ENCODE measurements around the gene OGFOD3.

Gene OGFOD3

DNA sequence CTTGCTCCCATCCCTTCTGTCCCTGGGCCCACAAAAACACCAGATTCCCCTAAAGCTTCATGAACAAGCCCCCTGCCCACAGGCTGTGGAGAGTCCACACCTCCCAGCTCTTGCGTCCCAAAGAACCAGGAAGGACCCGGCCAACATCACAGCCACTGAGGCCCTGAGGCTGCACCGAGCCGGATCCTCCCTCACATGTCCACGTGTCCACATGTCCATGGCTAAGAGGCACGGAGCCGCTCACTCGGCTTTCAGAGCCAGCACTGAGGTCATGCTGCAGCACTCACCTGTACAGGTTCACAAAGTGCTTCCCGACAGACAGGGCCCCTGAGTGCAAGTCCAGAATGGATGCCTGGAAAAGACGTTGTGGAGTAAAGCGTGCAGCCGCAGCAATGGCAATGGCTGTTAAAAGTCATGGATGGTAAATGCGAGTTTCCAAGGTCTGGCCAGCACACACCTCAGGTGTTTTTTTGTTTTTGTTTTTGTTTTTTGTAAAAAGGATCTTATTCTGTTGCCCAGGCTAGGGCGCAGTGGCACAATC, 12.2 kb downstream of the OGFOD3 start:
- DNase-seq (ENCODE audit: low read depth in 3 of 3) = no peak

DNA sequence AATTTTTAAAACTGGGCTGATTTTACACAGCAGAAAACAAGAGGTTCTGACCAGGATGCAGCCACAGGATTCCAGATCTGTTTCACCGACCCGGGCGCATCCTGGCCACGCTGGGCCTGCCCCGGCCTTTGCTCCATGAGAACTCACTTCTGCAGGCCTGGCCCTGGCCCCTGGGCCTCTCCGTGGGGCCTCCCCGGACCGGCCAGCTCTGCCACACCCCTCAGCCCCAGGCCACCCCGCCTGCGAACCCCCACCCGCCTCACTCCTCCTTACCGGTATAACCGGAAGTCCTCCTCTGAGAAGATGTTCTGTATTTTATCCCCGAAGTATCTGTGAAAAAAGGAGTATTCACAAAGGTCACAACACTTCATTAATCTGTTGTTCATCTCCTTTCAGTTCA, 13.3 kb downstream of the OGFOD3 start:
- no peak for DNase-seq (ENCODE audit: low read depth in 3 of 3)

DNA sequence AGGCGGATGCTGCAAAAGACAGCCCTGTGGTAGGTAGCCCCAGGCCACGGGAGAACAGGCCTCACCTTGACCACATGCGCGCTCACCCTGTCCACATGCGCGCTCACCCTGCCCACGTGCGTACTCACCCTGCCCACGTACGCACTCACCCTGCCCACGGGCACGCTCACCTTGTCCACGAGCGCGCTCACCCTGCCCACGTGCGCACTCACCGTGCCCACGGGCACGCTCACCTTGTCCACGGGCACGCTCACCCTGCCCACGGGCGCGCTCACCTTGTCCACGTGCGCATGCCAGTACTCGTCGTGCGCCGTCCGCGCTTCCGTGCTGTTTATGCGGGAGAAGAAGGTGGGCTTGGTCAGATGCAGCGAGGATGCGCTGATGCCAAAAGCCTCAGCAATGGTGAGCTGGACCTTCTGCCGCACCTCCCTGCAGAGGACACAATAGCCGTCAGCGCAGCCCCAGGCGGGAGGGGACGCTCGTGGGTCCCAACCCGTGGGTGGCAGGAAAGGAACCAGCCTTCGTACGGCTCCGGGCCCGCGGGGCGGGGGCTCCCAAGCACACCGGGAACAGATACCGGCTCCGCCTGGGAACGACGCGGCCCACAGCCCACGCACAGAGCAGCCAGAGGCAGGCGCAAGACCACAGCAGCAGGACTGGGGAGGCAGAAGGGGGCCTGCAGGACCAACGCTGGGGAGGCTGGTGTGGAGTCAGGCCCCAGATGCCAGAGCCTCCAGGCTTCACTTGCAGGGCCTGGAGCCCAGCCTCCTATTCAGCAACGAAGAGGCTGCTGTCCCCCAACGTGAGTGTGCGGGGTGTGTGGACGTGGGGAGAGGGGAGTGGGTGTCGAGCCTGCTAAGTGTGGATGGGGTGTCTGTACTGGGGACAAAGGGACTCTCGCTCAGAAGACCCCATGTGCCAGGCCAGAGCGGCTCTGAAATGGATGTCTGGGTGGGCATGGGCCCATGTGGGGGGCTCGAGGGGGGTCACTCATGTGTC, 14.4 kb downstream of the OGFOD3 start:
- no peak for DNase-seq (ENCODE audit: low read depth in 3 of 3)

DNA sequence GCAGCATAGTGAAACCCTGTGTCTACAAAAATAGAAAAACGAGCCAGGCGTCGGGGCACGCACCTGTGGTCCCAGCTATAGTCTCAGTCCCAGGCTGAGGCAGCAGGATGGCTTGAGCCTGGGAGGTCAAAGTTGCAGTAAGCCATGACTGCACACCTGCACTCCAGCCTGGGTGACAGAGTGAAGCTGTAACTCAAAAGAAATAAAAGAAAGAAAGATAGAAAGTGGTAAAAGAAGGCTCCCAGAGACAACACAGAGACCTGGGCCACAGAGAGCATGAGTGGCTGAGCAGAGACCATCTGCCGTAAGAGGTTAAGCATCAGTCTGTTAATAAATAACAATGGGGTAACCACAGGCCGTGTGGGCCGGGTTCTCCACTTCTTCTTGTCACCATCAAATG, 15.5 kb downstream of the OGFOD3 start:
- DNase-seq (ENCODE audit: low read depth in 3 of 3) = no peak

DNA sequence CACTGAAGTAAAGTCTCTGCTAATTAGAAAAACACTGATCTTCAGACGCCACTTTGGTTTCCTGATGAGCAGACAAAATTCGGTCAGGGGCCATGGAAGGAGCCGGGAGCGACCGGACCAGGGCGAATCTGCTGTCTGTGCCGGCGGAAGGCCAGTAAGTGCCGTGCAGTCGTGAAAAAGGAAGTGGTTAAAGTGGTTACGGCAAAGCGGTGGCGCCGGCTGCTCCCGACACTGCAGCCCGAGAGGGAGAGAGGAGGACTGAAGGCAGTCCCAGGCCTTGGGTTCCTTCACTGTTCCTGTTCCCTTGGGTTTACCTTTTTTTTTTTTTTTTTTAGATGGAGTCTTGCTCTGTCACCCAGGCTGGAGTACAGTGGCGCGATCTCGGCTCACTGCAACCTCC, 17.6 kb downstream of the OGFOD3 start:
- DNase-seq (ENCODE audit: low read depth in 3 of 3) = peak in 2 of 3 experiments; percentile 15 to 53

DNA sequence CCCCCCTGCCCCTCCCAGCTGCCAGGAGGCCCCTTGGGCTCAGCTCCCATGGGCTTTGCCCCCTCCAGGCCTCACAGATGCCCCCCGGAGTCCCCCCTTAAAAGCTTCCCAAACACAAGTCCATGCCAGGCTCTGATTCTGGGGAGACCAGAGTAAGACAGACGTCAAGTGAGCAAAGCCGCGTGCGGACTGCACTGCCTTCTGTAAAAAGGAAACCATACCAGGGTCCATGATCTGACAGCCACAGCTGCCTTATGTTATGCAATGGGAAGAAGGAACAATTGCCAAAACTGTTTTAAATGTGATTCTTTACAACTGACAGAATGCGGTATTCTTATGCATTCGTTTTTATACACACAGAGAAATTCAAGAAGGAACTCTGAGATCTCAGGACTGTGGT, 18.2 kb downstream of the OGFOD3 start:
- no peak for DNase-seq (ENCODE audit: low read depth in 3 of 3)

DNA sequence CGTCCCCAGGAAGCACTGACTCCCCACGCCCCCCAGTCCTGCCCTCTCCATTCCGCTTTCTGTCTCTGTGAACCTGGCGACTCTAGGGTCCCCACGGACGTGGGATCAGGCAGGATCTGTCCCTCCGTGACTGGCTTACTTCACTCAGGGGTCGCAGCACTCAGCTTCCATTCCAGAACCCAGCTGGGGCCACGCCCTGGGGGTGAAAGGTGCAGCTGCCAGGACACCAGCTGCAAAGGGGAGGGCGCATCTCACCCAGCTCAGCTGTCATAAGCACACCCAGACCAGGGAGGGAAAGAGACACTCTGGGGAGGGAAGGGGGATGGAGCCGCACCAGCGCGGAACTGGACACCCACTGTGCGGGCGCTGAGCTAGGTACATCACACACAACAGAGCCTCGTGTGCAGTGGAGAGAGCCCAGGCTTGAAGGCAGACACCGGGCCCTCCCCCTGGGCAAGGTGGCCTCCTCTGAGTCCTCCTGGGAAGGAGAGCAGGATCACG, 18.7 kb downstream of the OGFOD3 start:
- DNase-seq (ENCODE audit: low read depth in 3 of 3) = no peak

DNA sequence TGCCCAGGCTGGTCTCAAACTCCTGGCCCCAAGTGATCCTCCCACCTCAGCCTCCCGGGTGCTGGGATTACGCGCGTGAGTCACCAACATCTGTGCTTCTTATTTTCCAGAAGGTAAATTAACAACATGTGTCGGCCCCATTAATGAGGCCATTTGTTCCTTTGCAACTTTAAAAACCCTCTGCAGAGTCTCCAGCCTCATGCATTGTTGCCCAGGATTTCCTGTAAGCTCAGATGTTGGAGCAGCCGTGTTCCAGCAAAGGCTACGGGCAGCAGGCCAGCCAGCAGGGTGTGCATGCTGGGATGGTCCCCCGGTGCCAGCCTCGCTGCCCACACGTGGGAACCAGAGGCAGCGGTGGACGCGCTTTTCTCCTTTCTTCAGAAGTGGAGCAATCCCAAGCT, 19.3 kb downstream of the OGFOD3 start:
- no peak for DNase-seq (ENCODE audit: low read depth in 3 of 3)

DNA sequence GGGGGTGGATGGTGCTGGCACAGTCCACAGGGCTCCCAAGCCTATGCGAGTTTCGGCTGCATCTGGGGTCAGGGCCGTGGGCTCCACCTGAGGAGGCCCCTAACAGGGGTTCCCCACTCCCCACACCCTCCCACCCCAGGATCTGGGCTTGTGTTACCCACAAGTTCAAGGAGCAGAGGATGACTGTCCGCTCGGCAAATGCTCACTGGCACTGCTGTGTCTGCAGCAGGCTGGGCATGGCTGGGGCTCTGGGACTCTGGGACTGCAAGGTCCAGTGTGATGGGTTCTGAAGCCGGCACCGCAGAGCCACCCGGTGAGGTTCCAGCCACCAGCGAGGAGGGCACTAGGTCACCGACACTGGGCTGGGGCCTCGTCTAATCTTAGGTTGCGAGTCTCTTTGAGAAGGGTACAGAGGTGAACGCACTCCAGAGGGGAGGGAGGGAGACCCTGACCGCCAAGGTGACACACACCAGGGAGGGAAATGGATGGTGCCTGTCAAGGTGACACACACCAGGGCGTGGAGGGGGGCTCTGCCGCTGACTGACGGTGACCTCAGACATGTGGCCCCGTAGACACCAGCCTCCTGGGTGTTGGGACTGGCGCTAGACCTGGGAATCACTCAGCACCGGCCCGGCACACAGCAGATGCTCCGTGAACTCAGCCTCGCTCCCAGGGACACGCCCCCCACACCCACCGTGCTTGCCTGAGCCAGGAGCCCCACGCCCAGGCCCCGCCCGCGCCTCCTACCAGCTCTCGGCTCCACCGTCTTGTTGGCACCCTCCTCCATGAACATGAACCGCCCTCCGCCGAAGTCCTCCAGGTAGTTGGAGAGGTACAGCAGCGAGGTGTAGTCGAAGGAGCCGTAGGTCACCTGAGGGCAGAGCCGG, 20.7 kb downstream of the OGFOD3 start:
- no peak for DNase-seq (ENCODE audit: low read depth in 3 of 3)

DNA sequence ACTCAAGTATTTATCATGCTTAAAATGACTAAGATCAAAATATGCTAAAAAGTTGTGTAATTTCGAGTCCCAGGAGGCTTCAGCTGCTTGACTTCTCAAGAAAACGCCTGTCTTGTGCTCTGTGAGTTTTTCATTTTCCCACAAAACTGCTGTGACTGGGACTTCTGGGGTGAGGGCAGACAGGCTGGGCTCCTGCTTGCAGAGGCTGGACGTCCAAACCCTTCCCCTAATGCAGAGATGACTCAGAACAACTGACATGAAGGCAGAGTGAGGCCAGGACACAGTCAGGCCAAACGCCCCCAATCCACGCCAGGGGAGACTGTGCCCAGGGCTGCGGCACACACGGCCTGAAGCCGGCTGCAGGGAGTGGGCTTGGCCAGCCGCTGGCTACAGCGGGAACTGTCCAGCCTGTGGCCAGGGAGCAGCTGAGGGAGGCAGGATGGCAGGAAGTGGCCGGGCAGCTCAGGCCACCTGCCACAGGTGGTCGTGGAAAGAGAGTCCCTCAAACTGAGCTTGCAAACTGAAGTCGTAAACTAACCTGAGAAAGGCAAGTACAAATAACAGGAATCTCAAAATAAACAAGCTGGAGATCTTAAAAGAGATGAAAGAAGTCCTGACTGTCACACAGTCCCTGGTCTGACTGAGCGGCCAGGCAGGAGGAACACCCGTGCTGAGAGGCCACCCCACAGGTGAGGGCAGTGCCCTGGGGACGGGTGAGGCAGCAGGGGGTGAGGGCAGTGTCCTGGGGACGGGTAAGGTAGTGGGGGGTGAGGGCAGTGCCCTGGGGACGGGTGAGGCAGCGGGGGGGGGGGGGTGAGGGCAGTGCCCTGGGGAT, 21.6 kb downstream of the OGFOD3 start:
- no peak for DNase-seq (ENCODE audit: low read depth in 3 of 3)

DNA sequence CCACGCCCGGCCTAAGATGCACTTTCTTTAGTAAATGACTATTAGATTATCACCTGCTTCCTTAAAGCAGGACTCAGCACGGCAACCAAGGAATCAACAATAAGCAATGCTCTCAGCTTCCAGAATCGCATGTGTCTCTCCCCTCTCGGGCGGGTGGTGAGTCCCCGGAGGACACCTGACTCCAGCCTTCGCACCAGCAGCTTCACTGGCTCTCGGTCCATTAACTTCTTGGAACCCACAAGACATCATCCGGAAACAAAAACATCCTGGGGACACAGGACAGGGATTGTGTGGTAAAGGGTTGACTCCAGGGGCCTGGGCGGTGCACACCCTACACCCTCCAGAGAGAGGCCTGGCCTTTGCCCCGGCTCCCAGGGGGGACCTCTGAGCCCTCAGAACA, 24.1 kb downstream of the OGFOD3 start:
- no peak for DNase-seq (ENCODE audit: low read depth in 3 of 3)

DNA sequence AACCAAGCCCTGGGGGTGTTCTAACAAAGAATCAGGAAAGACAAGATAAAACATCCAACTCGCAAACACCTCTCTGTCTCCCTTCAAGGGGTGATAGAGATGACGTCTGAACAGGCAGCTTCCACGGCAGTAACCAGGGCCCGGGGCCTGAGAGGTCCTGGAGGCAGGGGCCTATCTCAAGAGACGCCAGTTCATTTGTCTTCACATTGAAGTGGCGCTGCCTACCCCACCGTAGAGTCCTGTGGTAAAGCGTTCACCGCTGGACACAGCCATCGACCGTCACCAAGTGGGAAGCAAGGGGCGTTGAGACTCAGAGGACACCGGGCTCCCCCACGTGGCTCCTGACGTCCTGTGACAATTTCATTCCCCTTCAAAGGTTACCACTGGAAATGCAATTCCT, 25.4 kb downstream of the OGFOD3 start:
- DNase-seq (ENCODE audit: low read depth in 3 of 3) = no peak

DNA sequence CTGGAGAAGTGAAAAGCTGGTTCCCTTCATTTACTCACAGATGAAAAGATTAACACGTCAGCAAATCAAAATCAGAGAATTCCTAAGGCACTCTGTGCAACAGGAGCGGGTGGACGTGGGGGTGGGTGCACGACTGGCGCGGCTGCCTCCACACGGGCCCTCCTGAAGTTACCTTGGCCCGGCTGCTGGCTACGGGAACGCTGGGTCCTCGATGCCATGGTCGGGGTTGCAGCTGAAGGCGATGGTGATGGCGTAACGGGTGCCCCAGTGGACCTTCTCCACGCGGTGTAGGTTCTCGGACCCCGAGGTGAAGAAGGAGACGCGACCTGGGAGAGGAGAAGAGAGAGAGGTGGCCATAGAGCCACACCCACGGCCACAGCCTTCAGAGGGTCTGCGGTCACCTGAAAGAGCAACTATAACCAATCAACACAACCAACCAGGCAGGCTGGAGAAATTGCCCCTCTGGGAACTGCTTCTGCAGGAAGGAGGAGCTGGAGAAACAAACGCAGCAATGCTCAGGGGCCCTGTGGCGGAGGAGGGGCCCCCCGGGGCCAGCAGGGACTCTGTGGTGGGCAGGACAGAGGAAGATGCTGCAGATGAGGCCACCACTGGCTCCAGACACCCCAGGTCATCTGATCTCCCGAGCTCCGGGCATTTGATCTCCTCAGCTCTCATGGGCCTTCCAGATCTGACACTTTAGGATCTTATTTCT, 26.0 kb downstream of the OGFOD3 start:
- no peak for DNase-seq (ENCODE audit: low read depth in 3 of 3)

DNA sequence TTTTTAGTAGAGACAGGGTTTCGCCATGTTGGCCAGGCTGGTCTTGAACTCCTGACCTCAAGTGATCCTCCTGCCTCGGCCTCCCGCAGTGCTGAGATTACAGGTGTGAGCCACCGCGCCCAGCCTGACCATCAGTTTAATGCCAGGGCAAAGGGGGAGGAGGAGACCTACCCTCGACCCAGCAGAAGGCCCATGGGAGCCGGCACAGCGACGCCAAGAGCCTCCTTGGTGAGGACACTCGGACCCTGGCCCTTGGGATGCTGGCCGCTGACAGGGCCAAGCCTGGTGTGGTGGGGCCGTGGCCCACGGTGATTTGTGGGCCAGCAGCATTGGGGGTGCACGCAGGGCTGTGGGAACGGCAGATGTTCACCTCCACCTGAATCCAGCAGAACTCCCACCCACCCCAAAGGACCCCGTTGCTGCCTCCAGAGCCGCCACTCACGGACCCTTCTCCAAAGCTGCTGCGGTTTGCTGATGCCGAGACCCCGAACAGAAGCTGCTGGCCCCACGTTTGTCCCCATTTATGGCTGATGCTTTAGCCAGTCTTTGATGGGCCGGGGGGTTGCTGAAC, 26.8 kb downstream of the OGFOD3 start:
- DNase-seq (ENCODE audit: low read depth in 3 of 3) = no peak

DNA sequence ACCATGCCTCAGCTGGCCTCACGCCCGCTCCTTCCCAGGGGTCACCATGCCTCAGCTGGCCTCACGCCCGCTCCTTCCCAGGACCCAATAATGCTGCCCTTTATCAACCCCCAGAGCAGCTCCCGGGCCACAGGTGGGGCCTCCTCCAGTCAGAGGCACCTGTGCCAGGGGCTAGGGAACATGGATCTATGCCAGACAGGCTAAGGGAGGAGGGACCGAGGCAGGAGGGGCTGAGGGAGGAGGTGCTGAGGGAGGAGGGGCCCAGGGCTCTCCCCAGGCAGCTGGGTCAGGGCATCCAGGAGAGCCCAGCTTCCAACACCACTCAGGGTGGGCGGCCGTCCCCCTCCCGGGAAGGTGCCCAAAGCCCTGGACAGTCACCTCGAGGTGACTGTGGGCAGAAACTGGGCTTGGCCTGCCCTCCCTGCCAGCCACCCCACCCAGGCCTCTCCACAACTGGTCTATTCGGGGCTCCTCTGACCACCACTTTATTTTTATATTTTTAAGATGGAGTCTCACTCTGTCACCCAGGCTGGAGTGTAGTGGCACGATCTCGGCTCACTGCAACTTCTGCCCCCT, 27.4 kb downstream of the OGFOD3 start:
- no peak for DNase-seq (ENCODE audit: low read depth in 3 of 3)

DNA sequence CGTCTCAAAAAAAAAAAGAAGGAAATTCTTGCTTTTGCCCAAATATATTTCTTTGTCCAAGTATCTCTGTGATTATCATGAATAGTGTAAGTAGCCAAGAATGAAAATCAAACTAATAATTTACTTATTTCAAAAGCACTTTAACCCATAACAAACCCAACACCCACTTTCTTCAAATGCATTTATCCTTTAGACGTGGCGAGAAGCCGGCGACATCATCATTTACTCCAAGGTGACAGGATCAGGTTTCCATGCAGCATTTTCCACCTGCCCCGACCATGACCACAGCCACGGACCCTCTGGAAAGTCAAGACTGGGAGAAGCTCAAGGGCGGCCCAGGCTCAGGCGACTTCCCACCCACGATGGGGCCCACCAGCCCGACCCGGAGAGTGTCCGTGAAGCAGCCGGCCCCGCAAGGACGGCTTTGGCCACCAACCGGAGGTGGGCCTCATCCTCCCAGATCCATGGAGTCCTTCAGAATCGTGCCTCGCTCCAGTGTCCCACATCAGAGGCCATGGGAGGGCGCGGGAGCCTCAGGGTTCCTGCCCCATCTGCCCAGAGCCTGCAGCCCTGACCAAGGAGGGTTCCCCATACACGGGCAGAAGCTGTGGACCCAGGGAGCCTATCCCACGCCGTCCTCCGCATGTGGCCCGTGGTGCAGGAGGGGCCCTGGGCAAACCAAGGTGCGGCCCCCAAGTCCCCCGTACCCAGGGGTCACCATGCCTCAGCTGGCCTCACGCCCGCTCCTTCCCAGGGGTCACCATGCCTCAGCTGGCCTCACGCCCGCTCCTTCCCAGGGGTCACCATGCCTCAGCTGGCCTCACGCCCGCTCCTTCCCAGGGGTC, 28.1 kb downstream of the OGFOD3 start:
- DNase-seq (ENCODE audit: low read depth in 3 of 3) = no peak

DNA sequence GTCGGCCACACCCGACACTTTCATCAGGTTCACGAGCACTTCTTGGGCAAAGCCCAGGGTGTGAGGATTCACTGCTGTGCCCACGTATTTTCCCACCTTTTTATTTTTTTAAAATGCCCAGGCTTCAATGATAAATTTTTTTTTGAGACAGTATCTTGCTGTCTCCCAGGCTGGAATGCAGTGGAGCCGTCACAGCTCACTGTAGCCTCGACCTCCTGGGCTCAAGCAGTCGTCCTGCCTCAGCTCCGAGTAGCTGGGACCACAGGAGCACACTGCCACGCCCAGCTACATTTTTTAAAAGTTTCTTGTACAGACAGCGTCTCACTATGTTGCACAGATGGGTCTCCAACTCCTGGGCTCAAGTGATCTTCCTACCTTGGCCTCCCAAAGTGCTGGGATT, 29.0 kb downstream of the OGFOD3 start:
- DNase-seq (ENCODE audit: low read depth in 3 of 3) = no peak

DNA sequence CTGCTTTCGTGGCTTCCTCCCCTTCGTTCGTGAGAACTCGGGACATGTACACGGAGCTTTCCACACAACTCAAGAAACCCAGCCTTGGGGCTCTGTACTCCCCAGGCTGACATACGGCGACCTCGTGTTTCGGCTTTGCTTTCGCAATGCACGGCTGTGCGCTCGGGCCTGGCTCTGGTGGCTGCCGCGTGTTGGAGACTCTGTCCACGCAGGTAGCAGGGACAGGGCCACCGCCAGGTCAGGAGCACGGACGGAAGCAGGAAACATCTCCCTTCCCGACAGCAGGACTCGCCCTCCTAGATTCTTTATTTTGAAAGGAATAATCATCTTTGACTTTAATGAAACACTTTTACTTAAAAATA, 29.5 kb downstream of the OGFOD3 start:
- DNase-seq (ENCODE audit: low read depth in 3 of 3) = no peak
